Pons (tissue), 1 donor: ENCODE results near the gene UNC80.

ENCODE experiments used
- DNase-seq: peaks from one replicate; pipeline ENCODE4 v3.0.0-alpha.2; 2016; ENCODE audit warnings: low spot score

The UNC80 gene

DNA sequence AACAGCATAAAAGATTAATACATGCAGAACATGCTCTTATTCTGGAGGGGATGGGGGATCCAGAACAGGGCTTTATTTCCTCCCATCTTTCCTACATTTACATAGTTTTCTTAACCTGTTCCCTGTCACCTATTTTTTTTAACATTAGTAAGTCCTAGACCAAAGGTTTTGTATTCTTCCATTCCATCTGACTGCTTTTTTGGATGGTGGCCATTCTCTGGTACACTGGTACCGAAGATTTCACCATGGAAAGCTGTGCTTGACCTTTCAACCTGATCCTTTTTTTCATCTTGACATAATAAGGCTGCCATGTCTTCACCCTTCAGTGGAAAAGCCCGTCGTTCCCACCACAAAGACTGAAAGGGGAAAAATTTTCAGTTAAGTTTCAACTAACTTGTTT, 251.2 kb downstream of the UNC80 start:
- no peak for DNase-seq

DNA sequence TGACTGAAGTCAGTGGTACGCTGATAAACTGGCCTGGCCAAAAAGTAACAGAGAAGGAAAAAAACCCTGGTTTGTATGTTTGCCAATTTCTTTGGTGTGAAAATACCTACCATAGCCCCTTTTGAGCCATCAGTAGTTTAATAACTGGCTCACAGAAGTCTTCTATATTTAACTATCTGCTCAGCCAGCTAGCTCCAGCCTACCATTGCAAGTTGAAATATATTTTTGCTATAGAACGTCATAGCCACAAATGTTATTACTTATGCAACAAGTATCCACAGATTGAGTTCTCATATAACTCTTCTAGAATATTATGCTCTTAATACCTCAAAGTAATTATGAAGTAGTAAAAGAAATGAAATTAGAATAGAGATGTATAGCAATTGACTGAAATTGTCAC, 256.0 kb downstream of the UNC80 start:
- DNase-seq = no peak

DNA sequence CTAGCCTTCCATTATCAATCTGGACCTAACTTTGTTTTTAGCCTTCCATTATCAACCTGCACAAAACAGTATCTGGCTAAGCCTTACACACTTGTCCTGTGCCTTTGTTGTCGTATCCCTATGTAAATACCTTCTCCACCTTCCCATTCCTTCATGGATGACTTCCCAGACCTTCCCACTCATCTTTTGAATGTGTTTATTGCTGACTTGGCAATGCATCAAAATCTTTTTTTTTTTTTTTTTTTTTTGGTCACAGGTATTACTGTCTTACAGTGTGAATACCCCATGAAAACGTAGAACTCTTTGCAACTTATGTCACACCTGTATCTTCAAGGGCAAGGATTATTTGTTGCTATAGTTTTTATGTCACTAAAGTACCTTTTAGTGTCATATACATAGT, 256.5 kb downstream of the UNC80 start:
- no peak for DNase-seq

GRCh38 chr2:210034087-210034683, 262.6 kb downstream of the UNC80 start:
- no peak for DNase-seq

DNA sequence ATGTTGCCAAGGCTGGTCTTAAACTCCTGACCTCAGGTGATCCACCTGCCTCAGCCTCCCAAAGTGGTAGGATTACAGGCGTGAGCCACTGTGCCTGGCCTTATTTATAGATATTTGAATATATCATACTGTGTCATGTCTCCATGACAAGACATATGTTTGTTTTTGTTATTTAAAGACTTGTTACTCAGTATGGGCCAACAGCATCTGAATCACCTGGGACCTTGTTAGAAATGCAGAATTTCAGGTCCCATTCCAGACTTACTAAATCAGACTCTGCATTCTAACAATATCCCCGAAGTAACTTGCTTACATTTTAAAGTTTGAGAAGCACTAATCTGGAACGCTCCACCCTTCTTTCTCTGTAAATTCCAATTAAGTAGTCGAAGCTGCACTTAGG, 264.0 kb downstream of the UNC80 start:
- no peak for DNase-seq

- DNase-seq = no peak
Observed at GRCh38 chr2:210038078-210038477, 266.4 kb downstream of the UNC80 start.

DNA sequence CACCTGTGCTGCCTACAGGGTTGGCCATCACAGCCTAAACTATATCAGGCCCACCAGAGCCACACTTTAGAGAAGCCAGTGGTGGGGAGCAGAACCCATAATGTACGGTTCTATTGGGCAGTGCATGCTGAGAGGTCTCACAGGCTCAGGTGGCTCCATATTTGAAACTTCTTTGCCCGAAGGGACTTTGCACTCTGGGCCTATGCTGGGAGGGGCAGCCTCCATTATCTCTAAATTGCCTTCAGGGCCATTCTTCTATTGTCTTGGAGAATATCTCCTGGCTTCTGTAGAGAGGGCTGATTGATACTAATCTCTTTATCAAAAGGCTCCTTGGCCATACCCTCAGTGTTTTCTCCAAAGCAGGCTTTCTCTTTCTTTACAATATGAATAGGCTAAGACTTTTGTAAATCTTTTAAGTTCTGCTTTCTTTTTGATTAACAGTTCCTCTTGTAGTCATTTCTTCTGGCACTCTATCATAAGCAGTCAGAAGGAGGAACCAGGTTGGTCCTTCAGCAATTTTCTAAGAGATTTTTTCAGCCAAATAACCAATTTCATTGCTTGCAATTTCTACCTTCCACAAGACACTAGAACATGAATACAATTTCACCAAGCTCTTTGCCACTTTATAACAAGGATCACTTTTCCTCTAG, 275.3 kb downstream of the UNC80 start:
- peak; percentile 23 for DNase-seq
